Astrocyte (in vitro differentiated cells and primary cell): ENCODE results near the gene BICRA. TPM values are rescaled to one million over a fixed set of nuclear protein-coding genes. Genes with fewer than 3 reads are reported as not detected.
"Not testable (repeated sequence)": the region's sequence is repeated elsewhere in the genome, so short reads cannot be mapped to it uniquely, and the experiment has no call there.

ENCODE experiments used
- DNase-seq: peaks from one replicate; pipeline ENCODE4 v3.0.0-alpha.2; 2010; ENCODE audit warnings: low read depth
- FAIRE-seq: peaks from 2 replicates; lab custom pipeline; 2011; peaks lifted over from hg19 to GRCh38; lab: Jason Lieb, UNC
- H2AFZ ChIP-seq: 2 replicates; pipeline ENCODE4 v1.6.0; 2012; ENCODE audit warnings: low read depth, low read length, inconsistent platforms
- H3K27ac ChIP-seq: 2 replicates; pipeline ENCODE4 v1.5.1; 2011; ENCODE audit warnings: low read depth, low read length, inconsistent platforms
- H3K27me3 ChIP-seq: 2 replicates; pipeline ENCODE4 v1.6.0; 2011; ENCODE audit warnings: low read length, inconsistent platforms; ENCODE audit not compliant: insufficient read depth
- H3K36me3 ChIP-seq: 2 replicates; pipeline ENCODE4 v1.5.1; 2011; ENCODE audit warnings: low read length, inconsistent platforms; ENCODE audit not compliant: insufficient read depth
- H3K4me1 ChIP-seq: 2 replicates; pipeline ENCODE4 v1.5.1; 2011; ENCODE audit warnings: low read length, inconsistent platforms; ENCODE audit not compliant: insufficient read depth
- H3K4me2 ChIP-seq: 2 replicates; pipeline ENCODE4 v1.6.0; 2012; ENCODE audit warnings: low read length, inconsistent platforms
- H3K4me3 ChIP-seq: 2 replicates; pipeline ENCODE4 v1.5.1; 2011; ENCODE audit warnings: low read depth, mild to moderate bottlenecking, low read length, inconsistent platforms; ENCODE audit not compliant: insufficient read depth
- H3K79me2 ChIP-seq: 2 replicates; pipeline ENCODE4 v1.6.0; 2012; ENCODE audit warnings: mild to moderate bottlenecking, low read length, inconsistent platforms; ENCODE audit not compliant: insufficient read depth
- H3K9ac ChIP-seq: 2 replicates; pipeline ENCODE4 v1.6.0; 2012; ENCODE audit warnings: mild to moderate bottlenecking, low read length, inconsistent platforms
- H3K9me3 ChIP-seq: 2 replicates; pipeline ENCODE4 v1.5.1; 2012; ENCODE audit warnings: low read depth, mild to moderate bottlenecking, low read length, inconsistent platforms; ENCODE audit not compliant: insufficient read depth
- H4K20me1 ChIP-seq: 2 replicates; pipeline ENCODE4 v1.6.0; 2012; ENCODE audit warnings: low read length, inconsistent platforms; ENCODE audit not compliant: insufficient read depth
- H3K27ac Mint-ChIP-seq: one replicate; pipeline ENCODE4 v1.8.0; 2021; ENCODE audit warnings: mild to moderate bottlenecking, mixed read lengths; ENCODE audit not compliant: unreplicated experiment
- H3K27me3 Mint-ChIP-seq: one replicate; pipeline ENCODE4 v1.8.0; 2021; ENCODE audit warnings: low read depth, mixed read lengths; ENCODE audit not compliant: unreplicated experiment
- H3K36me3 Mint-ChIP-seq: one replicate; pipeline ENCODE4 v1.8.0; 2021; ENCODE audit warnings: low read depth, mixed read lengths; ENCODE audit not compliant: unreplicated experiment
- H3K4me1 Mint-ChIP-seq: one replicate; pipeline ENCODE4 v1.8.0; 2021; ENCODE audit warnings: low read depth, mixed read lengths; ENCODE audit not compliant: unreplicated experiment
- H3K4me3 Mint-ChIP-seq: one replicate; pipeline ENCODE4 v1.8.0; 2021; ENCODE audit warnings: mild to moderate bottlenecking, moderate library complexity, mixed read lengths; ENCODE audit not compliant: unreplicated experiment
- H3K9me3 Mint-ChIP-seq: one replicate; pipeline ENCODE4 v1.8.0; 2021; ENCODE audit warnings: mild to moderate bottlenecking, mixed read lengths; ENCODE audit not compliant: unreplicated experiment
- CTCF ChIP-seq: IDR thresholded peaks from 2 replicates; pipeline ENCODE4 v1.5.1; 2011; ENCODE audit warnings: low read depth, mild to moderate bottlenecking, inconsistent platforms, low read length, moderate library complexity; ENCODE audit not compliant: insufficient read depth
- EZH2 ChIP-seq: IDR thresholded peaks from 2 replicates; pipeline ENCODE4 v1.6.1; 2012; ENCODE audit warnings: mild to moderate bottlenecking, low read length, inconsistent platforms; ENCODE audit not compliant: insufficient read depth
- total RNA-seq: library from RNA; stranded (reverse); gene quantifications from 2 replicates; pipeline ENCODE4 v1.2.1, GENCODE V29; 2021

Gene BICRA
- total RNA-seq, 1 donor from 2014 or later = 20.7 TPM

GRCh38 chr19:47663911-47664771 is 55.2 kb downstream of the BICRA start:
- Histone ChIP-seq H3K36me3 (no peaks in the 10 kb centered on the region), H3K79me2 (peaks cover 71% of the 10 kb centered on the region), H2AFZ (no peak overlapping the region), H3K4me2 (peak overlapping the region; percentile 83), H3K27me3 (no peaks in the 10 kb centered on the region), H3K9me3 (no peaks in the 10 kb centered on the region), H3K27ac (peak overlapping the region; percentile 98), H3K9ac (peak overlapping the region; percentile 88), H3K4me1 (peaks cover 43% of the 10 kb centered on the region), H4K20me1 (peaks cover 68% of the 10 kb centered on the region), H3K4me3 (peak overlapping the region; percentile 54)
- H3K36me3 Mint-ChIP-seq = peaks cover 14% of the 10 kb centered on the region
- H3K9me3 Mint-ChIP-seq = no peaks in the 10 kb centered on the region
- DNase-seq = peak; percentile 99
- H3K27me3 Mint-ChIP-seq = no peaks in the 10 kb centered on the region
- H3K27ac Mint-ChIP-seq = peak overlapping the region; percentile 98
- FAIRE-seq = peak; percentile 93
- TF ChIP-seq CTCF (no peak), EZH2 (no peak)
- peak overlapping the region; percentile 41 for H3K4me3 Mint-ChIP-seq
- peaks cover 48% of the 10 kb centered on the region for H3K4me1 Mint-ChIP-seq

- not testable (repeated sequence) for H3K9me3 ChIP-seq, H3K9ac ChIP-seq, H3K36me3 Mint-ChIP-seq, H2AFZ ChIP-seq, H3K36me3 ChIP-seq, H3K27me3 ChIP-seq, H3K9me3 Mint-ChIP-seq, H3K4me3 Mint-ChIP-seq, H3K4me2 ChIP-seq, H3K27me3 Mint-ChIP-seq, FAIRE-seq, H3K27ac Mint-ChIP-seq, DNase-seq, H3K27ac ChIP-seq, H3K4me3 ChIP-seq
- Histone ChIP-seq H4K20me1 (peaks cover 81% of the 10 kb centered on the region), H3K4me1 (peaks cover 13% of the 10 kb centered on the region), H3K79me2 (peaks cover 64% of the 10 kb centered on the region)
- H3K4me1 Mint-ChIP-seq = peaks cover 30% of the 10 kb centered on the region
Observed at GRCh38 chr19:47668556-47668955, 59.6 kb downstream of the BICRA start.

GRCh38 chr19:47670736-47671135 is 61.8 kb downstream of the BICRA start:
- Mint-ChIP-seq H3K4me3 (no peak overlapping the region), H3K27me3 (no peaks in the 10 kb centered on the region), H3K27ac (peak overlapping the region; percentile 47), H3K36me3 (peaks cover 25% of the 10 kb centered on the region), H3K4me1 (peaks cover 17% of the 10 kb centered on the region), H3K9me3 (no peaks in the 10 kb centered on the region)
- no peak for TF ChIP-seq EZH2
- no peak for TF ChIP-seq CTCF
- Histone ChIP-seq H3K27ac (no peak overlapping the region), H3K4me3 (no peak overlapping the region), H2AFZ (no peak overlapping the region), H3K4me2 (no peak overlapping the region), H3K79me2 (peaks cover 49% of the 10 kb centered on the region), H3K9ac (no peak overlapping the region), H3K36me3 (peaks cover 6% of the 10 kb centered on the region), H3K4me1 (no peaks in the 10 kb centered on the region), H3K9me3 (no peaks in the 10 kb centered on the region), H4K20me1 (peaks cover 62% of the 10 kb centered on the region), H3K27me3 (no peaks in the 10 kb centered on the region)
- no peak for DNase-seq
- FAIRE-seq = no peak
